Measurements from ENCODE around the gene ZNF341. TPM values are rescaled to one million over a fixed set of nuclear protein-coding genes. Genes with fewer than 3 reads are reported as not detected.

The ZNF341 gene
- total and polyA plus RNA-seq, 2 donors (not counting 1 experiment from before 2014, with no cell fraction given) = 9.1 to 10.9 TPM

DNA sequence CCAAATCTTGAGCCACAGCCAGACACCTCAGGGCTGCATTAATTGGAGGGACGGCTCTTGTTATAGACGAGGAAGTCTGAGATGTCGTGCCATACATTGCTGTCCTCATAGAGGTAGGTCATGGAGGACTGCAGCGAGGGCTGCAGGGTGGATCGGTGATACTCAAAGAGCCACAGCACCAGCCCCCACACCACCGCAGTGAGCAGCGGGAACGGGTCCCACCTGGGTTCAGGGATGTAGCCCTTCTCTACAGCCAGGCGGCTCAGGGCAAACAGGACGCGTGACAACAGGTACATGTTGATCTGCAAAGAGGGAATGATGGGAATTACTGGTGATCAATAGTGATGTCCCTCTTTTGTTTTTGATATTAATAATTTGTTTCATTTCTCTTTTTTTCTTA is 24.1 kb upstream of the ZNF341 start:
- Mint-ChIP-seq H3K9me3 (ENCODE audit: insufficient read depth) (no peaks in the 10 kb centered on the region), H3K4me3 (no peak overlapping the region), H3K4me1 (peaks cover 2% of the 10 kb centered on the region), H3K27me3 (no peaks in the 10 kb centered on the region), H3K27ac (no peak overlapping the region)
- H4K20me1 ChIP-seq (ENCODE audit: control insufficient read depth, insufficient read depth, low read length, poor library complexity, severe bottlenecking) = no peaks in the 10 kb centered on the region
- intact Hi-C loops (cut with micrococcal nuclease) = no loop called here
- no peak for TF ChIP-seq EZH2 (IDR thresholded peaks at IDR 0.05; ENCODE audit: borderline replicate concordance, insufficient read depth, low read depth, low read length, poor library complexity, severe bottlenecking)
- TF ChIP-seq, protein P1, sequence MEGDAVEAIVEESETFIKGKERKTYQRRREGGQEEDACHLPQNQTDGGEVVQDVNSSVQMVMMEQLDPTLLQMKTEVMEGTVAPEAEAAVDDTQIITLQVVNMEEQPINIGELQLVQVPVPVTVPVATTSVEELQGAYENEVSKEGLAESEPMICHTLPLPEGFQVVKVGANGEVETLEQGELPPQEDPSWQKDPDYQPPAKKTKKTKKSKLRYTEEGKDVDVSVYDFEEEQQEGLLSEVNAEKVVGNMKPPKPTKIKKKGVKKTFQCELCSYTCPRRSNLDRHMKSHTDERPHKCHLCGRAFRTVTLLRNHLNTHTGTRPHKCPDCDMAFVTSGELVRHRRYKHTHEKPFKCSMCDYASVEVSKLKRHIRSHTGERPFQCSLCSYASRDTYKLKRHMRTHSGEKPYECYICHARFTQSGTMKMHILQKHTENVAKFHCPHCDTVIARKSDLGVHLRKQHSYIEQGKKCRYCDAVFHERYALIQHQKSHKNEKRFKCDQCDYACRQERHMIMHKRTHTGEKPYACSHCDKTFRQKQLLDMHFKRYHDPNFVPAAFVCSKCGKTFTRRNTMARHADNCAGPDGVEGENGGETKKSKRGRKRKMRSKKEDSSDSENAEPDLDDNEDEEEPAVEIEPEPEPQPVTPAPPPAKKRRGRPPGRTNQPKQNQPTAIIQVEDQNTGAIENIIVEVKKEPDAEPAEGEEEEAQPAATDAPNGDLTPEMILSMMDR (IDR thresholded peaks at IDR 0.05) = no peak
- WGBS (ENCODE audit: insufficient coverage) = 99% methylated on average over 8 of the region's 11 CpGs
- DNase-seq (no peak), ATAC-seq (ENCODE audit: low read depth) (no peak)
- CTCF ChIA-PET = no interaction called here
- no peak overlapping the region for H3K4me3 ChIP-seq (ENCODE audit: control extremely low read depth in 1 of 5, extremely low read depth in 1 of 5, insufficient read depth in 1 of 5, low read depth in 2 of 5, low read length in 4 of 5)
- H3K9me3 ChIP-seq (ENCODE audit: control extremely low read depth in 1 of 3, control insufficient read depth in 2 of 3, insufficient read depth in 1 of 3, low read length in 2 of 3) = no peaks in the 10 kb centered on the region
- no peaks in the 10 kb centered on the region for H3K27me3 ChIP-seq (replicated peaks in 1 of 4; ENCODE audit: control extremely low read depth in 1 of 4, control insufficient read depth in 3 of 4, insufficient read depth in 4 of 4, low read length in 3 of 4)
- POLR2A ChIA-PET = no interaction called here
- H3K9ac ChIP-seq (ENCODE audit: low read length) = no peak overlapping the region
- H3K79me2 ChIP-seq (ENCODE audit: control insufficient read depth, insufficient read depth, low read length) = no peaks in the 10 kb centered on the region
- H3K27ac ChIP-seq (ENCODE audit: low read length in 2 of 2) = no peak overlapping the region
- peaks cover 0 to 4% of the 10 kb centered on the region in 2 donors for H3K4me1 ChIP-seq (ENCODE audit: control insufficient read depth in 2 of 2, insufficient read depth in 2 of 2, low read length in 2 of 2)
- no peak overlapping the region for H3K4me2 ChIP-seq (replicated peaks; ENCODE audit: low read depth, low read length, poor library complexity, severe bottlenecking)
- no peak overlapping the region for H2AFZ ChIP-seq (ENCODE audit: insufficient read depth, low read depth, low read length, poor library complexity, severe bottlenecking)
- H3K36me3 ChIP-seq (replicated peaks in 1 of 2; ENCODE audit: control extremely low read depth in 1 of 2, control insufficient read depth in 1 of 2, extremely low read depth in 1 of 2, insufficient read depth in 2 of 2, low read length in 1 of 2) = peaks cover 0 to 36% of the 10 kb centered on the region in 2 experiments

DNA sequence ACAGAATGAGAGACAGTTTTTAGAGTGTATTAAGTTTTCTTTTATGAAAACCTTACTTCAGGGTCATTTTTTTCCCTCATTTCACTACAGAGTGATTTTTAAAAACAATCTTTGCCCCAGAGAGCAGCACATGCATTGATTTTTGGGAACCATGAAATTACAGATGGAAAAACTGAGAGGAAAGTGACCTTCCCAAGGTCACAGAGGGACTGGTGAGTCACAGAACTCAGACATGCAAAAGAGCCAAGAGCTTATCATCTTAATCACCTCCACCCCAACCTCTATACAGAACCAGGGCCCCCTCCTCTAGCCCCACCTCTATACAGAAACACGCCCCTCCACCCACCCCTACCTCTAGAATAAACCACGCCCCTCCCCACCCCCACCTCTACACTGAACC is 22.4 kb upstream of the ZNF341 start:
- H3K9ac ChIP-seq (ENCODE audit: low read length) = no peak overlapping the region
- Mint-ChIP-seq H3K9me3 (ENCODE audit: insufficient read depth) (no peaks in the 10 kb centered on the region), H3K4me3 (no peak overlapping the region), H3K4me1 (peaks cover 2% of the 10 kb centered on the region), H3K27ac (no peak overlapping the region), H3K27me3 (no peaks in the 10 kb centered on the region)
- peaks cover 0 to 4% of the 10 kb centered on the region in 2 donors for H3K4me1 ChIP-seq (ENCODE audit: control insufficient read depth in 2 of 2, insufficient read depth in 2 of 2, low read length in 2 of 2)
- no peak overlapping the region for H3K4me2 ChIP-seq (replicated peaks; ENCODE audit: low read depth, low read length, poor library complexity, severe bottlenecking)
- H3K36me3 ChIP-seq (replicated peaks in 1 of 2; ENCODE audit: control extremely low read depth in 1 of 2, control insufficient read depth in 1 of 2, extremely low read depth in 1 of 2, insufficient read depth in 2 of 2, low read length in 1 of 2) = peaks cover 0 to 45% of the 10 kb centered on the region in 2 experiments
- 100% methylated on average over 1 of the region's 2 CpGs for WGBS (ENCODE audit: insufficient coverage)
- no peaks in the 10 kb centered on the region for H3K79me2 ChIP-seq (ENCODE audit: control insufficient read depth, insufficient read depth, low read length)
- DNase-seq = no peak
- ChIA-PET CTCF (no interaction called here), POLR2A (interaction anchor here (0.6 kb wide), 1 partner anchor 99 kb away, joined by 4 read pairs; no protein-coding TSS in a partner anchor)
- no peaks in the 10 kb centered on the region for H3K9me3 ChIP-seq (ENCODE audit: control extremely low read depth in 1 of 3, control insufficient read depth in 2 of 3, insufficient read depth in 1 of 3, low read length in 2 of 3)
- TF ChIP-seq, protein P1 (IDR thresholded peaks at IDR 0.05) = no peak
- TF ChIP-seq EZH2 (IDR thresholded peaks at IDR 0.05; ENCODE audit: borderline replicate concordance, insufficient read depth, low read depth, low read length, poor library complexity, severe bottlenecking) = no peak
- no peaks in the 10 kb centered on the region for H4K20me1 ChIP-seq (ENCODE audit: control insufficient read depth, insufficient read depth, low read length, poor library complexity, severe bottlenecking)
- H3K27me3 ChIP-seq (replicated peaks in 1 of 4; ENCODE audit: control extremely low read depth in 1 of 4, control insufficient read depth in 3 of 4, insufficient read depth in 4 of 4, low read length in 3 of 4) = no peaks in the 10 kb centered on the region
- ATAC-seq (ENCODE audit: low read depth) = no peak
- no peak overlapping the region for H3K27ac ChIP-seq (ENCODE audit: low read length in 2 of 2)
- H3K4me3 ChIP-seq (ENCODE audit: control extremely low read depth in 1 of 5, extremely low read depth in 1 of 5, insufficient read depth in 1 of 5, low read depth in 2 of 5, low read length in 4 of 5) = no peak overlapping the region
- no peak overlapping the region for H2AFZ ChIP-seq (ENCODE audit: insufficient read depth, low read depth, low read length, poor library complexity, severe bottlenecking)
- intact Hi-C loops (cut with micrococcal nuclease) = no loop called here
